Body of pancreas (tissue), 4 donors: ENCODE measurements around the gene PALLD. TPM values are rescaled to one million over a fixed set of nuclear protein-coding genes. Genes with fewer than 3 reads are reported as not detected.
"Not testable (repeated sequence)": the region's sequence is repeated elsewhere in the genome, so short reads cannot be mapped to it uniquely, and the experiment has no call there.

ENCODE experiments used
- ATAC-seq: fragments of 150-250 bp; one replicate; pipeline ENCODE4 v1.9.1; 2016
- DNase-seq, 4 donors: peaks; one replicate each; pipeline ENCODE4 v3.0.0-alpha.2; 2019
- H3K27ac ChIP-seq, 4 donors: fragments of 200-600 bp; sonication (generic); 1 replicate in 3 of 4; 2 replicates in 1 of 4; pipeline versions ENCODE4 v1.5.1 to v1.6.1; 2016 to 2019; ENCODE audit warnings: mild to moderate bottlenecking in 1 of 4, mixed read lengths in 1 of 4, moderate library complexity in 1 of 4
- H3K27me3 ChIP-seq, 2 donors: fragments of 200-600 bp; sonication (generic); one replicate each; pipeline ENCODE4 v1.6.0; 2016; ENCODE audit warnings: mild to moderate bottlenecking in 1 of 2
- H3K36me3 ChIP-seq, 2 donors: fragments of 200-600 bp; sonication (generic); replicated peaks in 1 of 2; 2 replicates each; pipeline ENCODE4 v1.5.1; 2016; ENCODE audit warnings: low read depth in 2 of 2; ENCODE audit not compliant: insufficient read depth in 1 of 2
- H3K4me1 ChIP-seq: fragments of 200-600 bp; sonication (generic); one replicate; pipeline ENCODE4 v1.6.0; 2016
- H3K4me3 ChIP-seq, 2 donors: fragments of 200-600 bp; sonication (generic); 1 replicate in 1 of 2; 2 replicates in 1 of 2; pipeline ENCODE4 v1.5.1; 2016 to 2019
- H3K9me3 ChIP-seq, 3 donors: fragments of 200-600 bp; sonication (generic); 1 replicate in 2 of 3; 2 replicates in 1 of 3; pipeline ENCODE4 v1.5.1; 2016
- POLR2A ChIP-seq, 3 donors: fragments of 450-650 bp; IDR thresholded peaks; one replicate each; pipeline ENCODE4 v1.6.1; 2016; ENCODE audit warnings: antibody characterized with exemption in 3 of 3, mild to moderate bottlenecking in 2 of 3
- WGBS, 2 donors: methylation state at CpG; one replicate each; pipeline ENCODE4 v1.1.5; 2017; 5-methylcytosine and 5-hydroxymethylcytosine counted together
- intact Hi-C: fragments of 100-400 bp; cut with DNase I; formaldehyde crosslinking; loops from one replicate; pipeline ENCODE4 v1.15.1; 2023
- total RNA-seq, 2 donors: library from RNA; depleted of rRNA; stranded (reverse); fragments of >200 nt; gene quantifications; one replicate each; pipeline ENCODE4 v1.1.0, GENCODE V29; 2016
- TF ChIP-seq, protein P1 (sequence below), 7 experiments: fragments of 450-650 bp in 4 of 7; fragments of 200-600 bp in 3 of 7; sonication (generic) in 3 of 7; IDR thresholded peaks; one replicate each; pipeline ENCODE4 v1.5.1; 2016 to 2019; ENCODE audit warnings: antibody characterized with exemption in 7 of 7

Gene PALLD
- 10 to 100 TPM; 46.8 to 52.4 TPM for total RNA-seq

DNA sequence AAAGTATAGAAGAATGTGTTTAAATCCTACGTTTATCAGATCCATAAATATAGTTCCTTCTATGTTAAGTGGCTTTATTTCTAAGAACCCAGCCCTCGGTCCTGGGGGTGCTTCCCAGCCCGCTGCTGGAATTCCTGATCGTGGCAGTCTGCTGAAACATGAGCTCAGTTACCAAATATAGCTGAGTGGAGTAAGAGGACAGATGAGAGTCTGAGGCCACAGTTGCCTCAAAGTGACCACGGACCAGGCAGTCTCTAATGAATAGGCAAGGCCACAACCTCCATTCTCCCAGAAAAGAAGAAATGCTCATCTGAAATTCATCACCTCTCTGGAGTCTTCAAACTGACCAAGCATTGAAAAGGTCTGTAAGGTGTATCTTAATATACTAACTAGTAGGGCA, at the start of gene PALLD:
PALLD (plus strand) TSS at position 219 of the 400 bp plus-strand sequence.
- 58 to 68% methylated on average over 5 of the region's 5 CpGs for WGBS, 2 donors
- DNase-seq: no peak
- TF ChIP-seq POLR2A (IDR thresholded peaks at IDR 0.05): no peak
- TF ChIP-seq, protein P1, sequence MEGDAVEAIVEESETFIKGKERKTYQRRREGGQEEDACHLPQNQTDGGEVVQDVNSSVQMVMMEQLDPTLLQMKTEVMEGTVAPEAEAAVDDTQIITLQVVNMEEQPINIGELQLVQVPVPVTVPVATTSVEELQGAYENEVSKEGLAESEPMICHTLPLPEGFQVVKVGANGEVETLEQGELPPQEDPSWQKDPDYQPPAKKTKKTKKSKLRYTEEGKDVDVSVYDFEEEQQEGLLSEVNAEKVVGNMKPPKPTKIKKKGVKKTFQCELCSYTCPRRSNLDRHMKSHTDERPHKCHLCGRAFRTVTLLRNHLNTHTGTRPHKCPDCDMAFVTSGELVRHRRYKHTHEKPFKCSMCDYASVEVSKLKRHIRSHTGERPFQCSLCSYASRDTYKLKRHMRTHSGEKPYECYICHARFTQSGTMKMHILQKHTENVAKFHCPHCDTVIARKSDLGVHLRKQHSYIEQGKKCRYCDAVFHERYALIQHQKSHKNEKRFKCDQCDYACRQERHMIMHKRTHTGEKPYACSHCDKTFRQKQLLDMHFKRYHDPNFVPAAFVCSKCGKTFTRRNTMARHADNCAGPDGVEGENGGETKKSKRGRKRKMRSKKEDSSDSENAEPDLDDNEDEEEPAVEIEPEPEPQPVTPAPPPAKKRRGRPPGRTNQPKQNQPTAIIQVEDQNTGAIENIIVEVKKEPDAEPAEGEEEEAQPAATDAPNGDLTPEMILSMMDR (IDR thresholded peaks at IDR 0.05): no peak

DNA sequence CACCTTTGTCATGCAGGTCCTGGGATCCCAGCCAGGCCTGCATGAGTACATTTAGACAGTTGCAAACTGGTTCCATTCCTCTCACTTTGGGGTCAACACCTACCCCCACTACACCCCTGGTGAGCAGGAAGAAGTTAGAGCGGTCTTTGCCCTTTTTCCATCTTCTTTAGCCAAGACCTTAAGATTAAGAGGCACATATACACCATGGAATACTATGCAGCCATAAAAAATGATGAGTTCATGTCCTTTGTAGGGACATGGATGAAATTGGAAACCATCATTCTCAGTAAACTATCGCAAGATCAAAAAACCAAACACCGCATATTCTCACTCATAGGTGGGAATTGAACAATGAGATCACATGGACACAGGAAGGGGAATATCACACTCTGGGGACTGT, 47.8 kb upstream of the PALLD start:
- H3K36me3 ChIP-seq, H3K4me1 ChIP-seq, H3K27ac ChIP-seq, DNase-seq, intact Hi-C loops, H3K9me3 ChIP-seq, ATAC-seq, H3K27me3 ChIP-seq, H3K4me3 ChIP-seq: not testable (repeated sequence)
- WGBS, 2 donors: 93 to 100% methylated on average over 1 to 3 of the region's 3 CpGs

More for the DNA sequence above, at the start of gene PALLD:
- no peaks in the 10 kb centered on the region for H3K27me3 ChIP-seq
- H3K27ac ChIP-seq: no peak within 1 kb of the TSS
- intact Hi-C loops: no loop called here
- H3K9me3 ChIP-seq: no peaks in the 10 kb centered on the region
- no peak for ATAC-seq
- H3K36me3 ChIP-seq: no peaks in the 10 kb centered on the region
- no peak within 1 kb of the TSS for H3K4me3 ChIP-seq
- peaks cover 8% of the 10 kb centered on the region for H3K4me1 ChIP-seq

DNA sequence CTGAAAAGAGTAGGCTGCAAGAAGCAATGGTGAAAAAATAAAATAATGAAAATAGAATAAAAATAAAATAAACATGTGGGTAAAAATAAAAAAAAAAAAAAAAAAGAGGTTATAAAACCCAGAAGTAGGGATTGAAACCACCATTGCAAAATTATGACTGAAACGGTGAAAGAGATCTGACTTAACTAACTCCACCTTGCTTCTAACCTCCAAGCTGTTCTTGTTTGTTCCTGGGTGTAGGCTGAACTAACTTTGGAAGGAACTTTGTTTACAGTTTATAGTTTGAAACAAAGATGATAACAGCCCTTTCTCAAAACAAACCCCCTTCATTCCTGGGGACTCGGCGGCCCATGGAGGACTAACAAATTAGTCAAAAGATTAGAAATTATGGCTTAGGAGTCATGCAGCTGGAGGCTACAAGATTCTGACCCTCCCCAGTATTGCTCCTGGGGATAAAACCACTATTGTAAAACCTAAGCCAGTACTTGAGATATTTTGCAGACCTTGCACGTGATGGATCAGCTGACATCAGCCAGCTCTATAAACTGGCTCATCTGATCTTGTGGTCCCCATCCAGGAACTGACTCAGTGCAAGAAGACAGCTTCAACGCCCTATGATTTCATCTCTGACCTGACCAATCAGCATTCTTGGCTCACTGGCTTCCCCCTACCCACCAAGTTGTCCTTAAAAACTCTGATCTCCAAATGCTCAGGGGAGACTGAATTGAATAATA, 47.0 kb upstream of the PALLD start:
- WGBS, 2 donors: 83 to 85% methylated on average over 5 of the region's 5 CpGs
- no peak overlapping the region for H3K4me3 ChIP-seq
- H3K4me1 ChIP-seq: no peaks in the 10 kb centered on the region
- H3K27me3 ChIP-seq: no peaks in the 10 kb centered on the region
- DNase-seq (peak in 1 of 4 donors; percentile 7), ATAC-seq (no peak)
- no peak overlapping the region for H3K27ac ChIP-seq
- intact Hi-C loops: no loop called here
- H3K9me3 ChIP-seq: no peaks in the 10 kb centered on the region
- TF ChIP-seq, protein P1 (IDR thresholded peaks at IDR 0.05): no peak
- TF ChIP-seq POLR2A (IDR thresholded peaks at IDR 0.05): no peak
- H3K36me3 ChIP-seq: no peaks in the 10 kb centered on the region

DNA sequence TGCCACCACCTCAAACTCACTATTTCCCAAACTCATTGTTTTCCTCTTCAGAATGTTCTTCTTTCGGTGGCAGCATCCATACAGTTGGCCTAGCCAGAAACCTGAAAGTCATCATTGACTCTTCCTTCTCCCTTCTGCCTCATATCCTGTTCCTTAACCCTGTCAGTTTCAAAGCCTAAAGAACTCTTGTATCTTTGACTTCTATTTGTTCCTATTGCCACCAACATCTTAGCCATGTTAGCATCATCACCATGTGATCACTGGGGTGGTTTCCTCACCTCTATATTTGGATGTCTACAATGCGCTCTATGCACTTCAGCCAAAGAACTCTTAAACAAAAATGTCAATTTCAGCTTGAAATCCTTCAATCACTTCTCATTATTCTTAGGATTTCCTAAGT, 45.5 kb upstream of the PALLD start:
- TF ChIP-seq, protein P1 (IDR thresholded peaks at IDR 0.05): no peak
- no peak for TF ChIP-seq POLR2A (IDR thresholded peaks at IDR 0.05)
- WGBS, 2 donors: 76 to 88% methylated on average over 2 of the region's 2 CpGs
- DNase-seq (no peak), ATAC-seq (no peak)
- Histone ChIP-seq H3K9me3 (no peaks in the 10 kb centered on the region), H3K4me3 (no peak overlapping the region), H3K36me3 (no peaks in the 10 kb centered on the region), H3K4me1 (no peaks in the 10 kb centered on the region), H3K27me3 (no peaks in the 10 kb centered on the region), H3K27ac (no peak overlapping the region)
- intact Hi-C loops: no loop called here

DNA sequence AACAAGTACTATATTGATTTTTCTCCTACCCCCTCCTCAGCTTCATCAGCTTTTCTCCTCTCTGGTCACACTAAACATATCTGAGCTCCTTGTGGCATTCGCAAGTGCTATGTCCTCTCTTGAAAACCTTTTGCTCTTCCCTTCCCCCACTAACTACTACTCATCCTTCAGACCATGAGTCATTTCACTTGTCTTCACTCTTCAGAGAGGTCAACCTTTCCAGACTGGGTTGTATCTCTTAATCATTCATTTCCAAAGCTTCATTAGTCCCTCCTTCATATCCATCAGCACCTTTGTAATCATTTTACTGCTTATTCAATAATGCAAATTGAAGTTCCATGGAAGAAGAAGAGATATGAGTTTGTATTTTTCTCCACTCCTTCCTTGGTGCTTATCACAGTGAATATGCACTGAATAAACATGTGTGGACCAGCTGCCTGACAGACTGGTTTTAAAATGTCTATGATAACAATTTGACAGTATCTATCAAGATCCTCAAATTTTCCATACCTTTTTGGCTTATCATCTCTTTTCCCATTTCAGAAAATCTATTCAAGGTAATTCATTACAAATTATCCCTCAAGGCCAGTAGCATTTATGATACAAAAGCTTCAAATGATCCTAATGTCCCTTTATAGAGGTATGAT, 45.0 kb upstream of the PALLD start:
- intact Hi-C loops: no loop called here
- Histone ChIP-seq H3K4me3 (no peak overlapping the region), H3K27me3 (no peaks in the 10 kb centered on the region), H3K36me3 (no peaks in the 10 kb centered on the region), H3K27ac (no peak overlapping the region), H3K4me1 (no peaks in the 10 kb centered on the region), H3K9me3 (no peaks in the 10 kb centered on the region)
- no peak for DNase-seq
- WGBS, 2 donors: 90 to 91% methylated on average over 1 of the region's 1 CpG
- TF ChIP-seq POLR2A (IDR thresholded peaks at IDR 0.05): no peak
- TF ChIP-seq, protein P1 (IDR thresholded peaks at IDR 0.05): no peak
- ATAC-seq: no peak
